ENCODE measurements around the gene MTA1.

The MTA1 gene

DNA sequence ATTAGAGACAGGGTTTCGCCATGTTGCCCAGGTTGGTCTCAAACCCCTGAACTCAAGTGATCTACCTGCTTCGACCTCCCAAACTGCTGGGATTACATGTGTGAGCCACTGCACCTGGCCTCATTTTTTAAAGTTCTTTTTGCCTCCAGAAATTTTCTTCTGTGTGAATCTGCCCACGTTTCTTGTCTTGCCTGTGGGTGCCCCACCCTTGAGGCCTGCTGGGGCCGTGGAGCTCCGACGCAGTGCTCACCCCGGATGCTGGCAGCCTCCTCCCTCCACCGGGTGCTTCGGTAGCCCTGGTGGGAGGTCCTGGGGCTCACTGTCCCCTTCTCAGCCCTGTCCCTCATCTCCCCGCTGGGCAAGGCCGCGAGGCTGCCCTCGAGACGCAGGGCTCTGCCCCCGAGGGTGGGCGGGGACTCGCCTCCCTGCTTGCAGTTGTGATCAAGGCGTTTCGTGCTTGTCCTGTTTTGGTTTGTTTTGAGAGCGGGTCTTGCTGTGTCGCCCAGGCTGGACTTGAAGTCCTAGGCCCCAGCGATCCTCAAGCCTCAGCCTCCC lies 35.5 kb downstream of the MTA1 start:
- Histone ChIP-seq H3K4me3 (ENCODE audit: low read depth in 1 of 2, low read length in 2 of 2) (no peak overlapping the region), H3K4me1 (ENCODE audit: control insufficient read depth in 1 of 2, insufficient read depth in 2 of 2, low read length in 2 of 2) (no peaks in the 10 kb centered on the region), H3K27me3 (ENCODE audit: low read depth, low read length) (no peaks in the 10 kb centered on the region), H3K9me3 (ENCODE audit: control insufficient read depth in 1 of 2, low read length in 2 of 2) (no peaks in the 10 kb centered on the region), H3K36me3 (ENCODE audit: control insufficient read depth in 1 of 2, insufficient read depth in 2 of 2, low read length in 2 of 2) (peaks cover 20 to 54% of the 10 kb centered on the region in 2 donors), H3K27ac (ENCODE audit: low read length) (no peak overlapping the region)

DNA sequence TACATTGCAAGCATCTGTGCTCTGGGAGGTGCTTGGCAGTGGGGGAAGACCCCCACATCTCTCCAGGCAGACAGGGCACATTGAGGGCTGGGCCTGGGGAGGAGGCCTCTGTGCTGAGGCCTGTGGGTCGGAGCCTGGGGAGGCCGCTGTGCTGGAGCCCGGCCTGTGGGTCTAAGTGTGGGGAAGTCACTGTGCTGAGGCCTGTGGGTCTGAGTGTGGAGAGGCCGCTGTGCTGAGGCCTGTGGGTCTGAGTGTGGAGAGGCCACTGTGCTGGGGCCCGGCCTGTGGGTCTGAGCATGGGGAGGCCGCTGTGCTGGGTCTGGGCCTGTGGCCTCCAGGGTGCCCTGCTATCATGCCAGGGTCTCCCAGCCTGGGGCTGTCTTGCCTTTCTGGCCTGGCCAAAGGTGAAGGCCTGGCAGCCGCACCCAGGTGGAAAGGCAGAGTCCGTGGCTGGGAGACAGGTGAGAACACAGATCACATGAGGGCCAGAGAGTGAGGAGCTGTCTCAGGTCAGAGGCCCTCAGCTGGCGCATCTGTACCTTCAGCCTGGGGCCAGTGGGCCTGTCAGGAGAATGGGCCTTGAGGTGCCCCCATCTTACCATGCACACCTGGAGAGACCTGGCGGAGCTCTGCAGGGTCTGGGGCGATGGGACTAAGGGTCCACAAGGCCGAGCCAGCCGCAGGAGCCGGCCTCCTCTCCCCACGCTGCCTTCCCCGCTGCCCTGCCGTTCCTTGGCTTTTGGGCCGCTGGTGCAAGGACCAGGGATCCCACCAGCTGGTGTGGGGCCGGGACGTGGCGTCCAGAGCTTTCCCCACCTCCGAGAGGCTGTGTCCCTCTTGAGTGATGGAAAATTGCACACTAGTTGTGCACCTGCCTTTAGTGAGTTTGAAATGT lies 36.4 kb downstream of the MTA1 start:
- H3K9me3 ChIP-seq (ENCODE audit: control insufficient read depth in 1 of 2, low read length in 2 of 2): no peaks in the 10 kb centered on the region
- H3K27ac ChIP-seq (ENCODE audit: low read length): no peak overlapping the region
- no peaks in the 10 kb centered on the region for H3K27me3 ChIP-seq (ENCODE audit: low read depth, low read length)
- H3K36me3 ChIP-seq (ENCODE audit: control insufficient read depth in 1 of 2, insufficient read depth in 2 of 2, low read length in 2 of 2): peaks cover 16 to 54% of the 10 kb centered on the region in 2 donors
- no peak overlapping the region for H3K4me3 ChIP-seq (ENCODE audit: low read depth in 1 of 2, low read length in 2 of 2)
- no peaks in the 10 kb centered on the region for H3K4me1 ChIP-seq (ENCODE audit: control insufficient read depth in 1 of 2, insufficient read depth in 2 of 2, low read length in 2 of 2)

- Histone ChIP-seq H3K36me3 (ENCODE audit: control insufficient read depth in 1 of 2, insufficient read depth in 2 of 2, low read length in 2 of 2) (peaks cover 13 to 58% of the 10 kb centered on the region in 2 donors), H3K27ac (ENCODE audit: low read length) (no peak overlapping the region), H3K4me1 (ENCODE audit: control insufficient read depth in 1 of 2, insufficient read depth in 2 of 2, low read length in 2 of 2) (no peaks in the 10 kb centered on the region), H3K27me3 (ENCODE audit: low read depth, low read length) (no peaks in the 10 kb centered on the region), H3K9me3 (ENCODE audit: control insufficient read depth in 1 of 2, low read length in 2 of 2) (no peaks in the 10 kb centered on the region), H3K4me3 (ENCODE audit: low read depth in 1 of 2, low read length in 2 of 2) (no peak overlapping the region)
Measured at GRCh38 chr14:105456736-105457617, 37.4 kb downstream of the MTA1 start.

- no peak overlapping the region for H3K4me3 ChIP-seq (ENCODE audit: low read depth in 1 of 2, low read length in 2 of 2)
- H3K36me3 ChIP-seq (ENCODE audit: control insufficient read depth in 1 of 2, insufficient read depth in 2 of 2, low read length in 2 of 2): peaks cover 13 to 60% of the 10 kb centered on the region in 2 donors
- H3K27me3 ChIP-seq (ENCODE audit: low read depth, low read length): no peaks in the 10 kb centered on the region
- H3K4me1 ChIP-seq (ENCODE audit: control insufficient read depth in 1 of 2, insufficient read depth in 2 of 2, low read length in 2 of 2): no peaks in the 10 kb centered on the region
- no peak overlapping the region for H3K27ac ChIP-seq (ENCODE audit: low read length)
- no peaks in the 10 kb centered on the region for H3K9me3 ChIP-seq (ENCODE audit: control insufficient read depth in 1 of 2, low read length in 2 of 2)
Measured at GRCh38 chr14:105458010-105458409, 38.4 kb downstream of the MTA1 start.

DNA sequence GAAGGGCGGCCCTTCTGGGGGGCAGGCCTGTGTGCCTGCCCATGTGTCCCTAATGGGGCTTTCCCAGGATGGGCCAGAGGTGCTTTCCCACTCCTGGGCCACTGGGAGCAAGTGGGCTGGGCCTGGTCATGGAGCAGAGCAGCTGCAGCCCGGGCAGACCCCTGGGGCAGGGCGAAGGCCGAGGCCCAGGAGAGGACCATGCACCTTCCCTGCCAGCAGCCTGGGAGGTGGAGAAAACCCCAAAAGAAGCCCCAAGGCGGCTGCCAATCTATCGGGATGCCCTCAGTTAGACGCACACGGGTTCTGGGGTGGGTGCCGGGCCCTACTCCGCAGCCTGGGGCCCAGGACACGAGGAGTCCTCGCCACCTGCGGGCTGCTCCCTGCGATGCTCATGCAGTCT lies 38.9 kb downstream of the MTA1 start:
- peaks cover 13 to 66% of the 10 kb centered on the region in 2 donors for H3K36me3 ChIP-seq (ENCODE audit: control insufficient read depth in 1 of 2, insufficient read depth in 2 of 2, low read length in 2 of 2)

GRCh38 chr14:105460116-105460515 lies 40.5 kb downstream of the MTA1 start:
- no peak overlapping the region for H3K4me3 ChIP-seq (ENCODE audit: low read depth in 1 of 2, low read length in 2 of 2)
- no peaks in the 10 kb centered on the region for H3K9me3 ChIP-seq (ENCODE audit: control insufficient read depth in 1 of 2, low read length in 2 of 2)
- H3K27me3 ChIP-seq (ENCODE audit: low read depth, low read length): no peaks in the 10 kb centered on the region
- H3K27ac ChIP-seq (ENCODE audit: low read length): no peak overlapping the region
- H3K4me1 ChIP-seq (ENCODE audit: control insufficient read depth in 1 of 2, insufficient read depth in 2 of 2, low read length in 2 of 2): no peaks in the 10 kb centered on the region
- H3K36me3 ChIP-seq (ENCODE audit: control insufficient read depth in 1 of 2, insufficient read depth in 2 of 2, low read length in 2 of 2): peaks cover 13 to 70% of the 10 kb centered on the region in 2 donors

More for the DNA sequence above, 38.9 kb downstream of the MTA1 start:
- Histone ChIP-seq H3K4me1 (ENCODE audit: control insufficient read depth in 1 of 2, insufficient read depth in 2 of 2, low read length in 2 of 2) (no peaks in the 10 kb centered on the region), H3K4me3 (ENCODE audit: low read depth in 1 of 2, low read length in 2 of 2) (no peak overlapping the region), H3K27ac (ENCODE audit: low read length) (no peak overlapping the region), H3K27me3 (ENCODE audit: low read depth, low read length) (no peaks in the 10 kb centered on the region), H3K9me3 (ENCODE audit: control insufficient read depth in 1 of 2, low read length in 2 of 2) (no peaks in the 10 kb centered on the region)

GRCh38 chr14:105460616-105461015 lies 41.0 kb downstream of the MTA1 start:
- Histone ChIP-seq H3K36me3 (ENCODE audit: control insufficient read depth in 1 of 2, insufficient read depth in 2 of 2, low read length in 2 of 2) (peaks cover 9 to 69% of the 10 kb centered on the region in 2 donors), H3K4me3 (ENCODE audit: low read depth in 1 of 2, low read length in 2 of 2) (no peak overlapping the region), H3K27ac (ENCODE audit: low read length) (no peak overlapping the region), H3K9me3 (ENCODE audit: control insufficient read depth in 1 of 2, low read length in 2 of 2) (no peaks in the 10 kb centered on the region), H3K4me1 (ENCODE audit: control insufficient read depth in 1 of 2, insufficient read depth in 2 of 2, low read length in 2 of 2) (no peaks in the 10 kb centered on the region), H3K27me3 (ENCODE audit: low read depth, low read length) (no peaks in the 10 kb centered on the region)

DNA sequence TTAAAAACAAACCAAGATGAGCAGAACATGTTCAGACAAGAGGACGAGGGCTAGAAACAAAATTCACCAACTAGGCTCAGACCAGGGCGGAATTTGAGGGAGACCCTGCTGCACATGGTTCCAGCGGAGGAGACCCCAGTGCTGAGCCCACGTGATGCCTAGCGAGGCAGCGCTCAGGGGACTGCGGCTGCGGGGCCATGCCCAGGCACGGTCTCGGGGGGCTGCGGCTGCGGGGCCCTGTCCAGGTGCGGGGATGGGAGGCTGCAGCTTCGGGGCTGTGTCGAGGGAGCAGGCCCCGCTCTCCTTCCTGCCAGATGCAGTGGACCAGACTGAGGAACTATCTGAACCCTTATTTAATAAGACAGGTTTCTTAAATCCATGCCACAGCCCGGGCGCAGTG lies 42.3 kb downstream of the MTA1 start:
- Histone ChIP-seq H3K27me3 (ENCODE audit: low read depth, low read length) (no peaks in the 10 kb centered on the region), H3K4me1 (ENCODE audit: control insufficient read depth in 1 of 2, insufficient read depth in 2 of 2, low read length in 2 of 2) (no peaks in the 10 kb centered on the region), H3K36me3 (ENCODE audit: control insufficient read depth in 1 of 2, insufficient read depth in 2 of 2, low read length in 2 of 2) (peaks cover 4 to 68% of the 10 kb centered on the region in 2 donors), H3K9me3 (ENCODE audit: control insufficient read depth in 1 of 2, low read length in 2 of 2) (no peaks in the 10 kb centered on the region), H3K27ac (ENCODE audit: low read length) (no peak overlapping the region), H3K4me3 (ENCODE audit: low read depth in 1 of 2, low read length in 2 of 2) (no peak overlapping the region)

DNA sequence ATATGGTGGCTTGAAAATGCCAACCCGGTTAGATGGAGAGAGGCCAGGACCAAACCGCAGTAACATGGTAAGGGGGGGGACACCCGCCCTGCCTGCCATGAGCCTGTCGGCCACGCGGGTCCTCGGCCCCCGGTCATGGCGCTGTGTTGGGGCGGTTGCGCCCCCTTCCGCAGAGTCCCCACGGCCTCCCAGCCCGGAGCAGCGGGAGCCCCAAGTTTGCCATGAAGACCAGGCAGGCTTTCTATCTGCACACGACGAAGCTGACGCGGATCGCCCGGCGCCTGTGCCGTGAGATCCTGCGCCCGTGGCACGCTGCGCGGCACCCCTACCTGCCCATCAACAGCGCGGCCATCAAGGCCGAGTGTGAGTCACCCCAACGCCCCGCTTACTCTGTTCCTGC lies 44.9 kb downstream of the MTA1 start:
- Histone ChIP-seq H3K36me3 (ENCODE audit: control insufficient read depth in 1 of 2, insufficient read depth in 2 of 2, low read length in 2 of 2) (peaks cover 0 to 69% of the 10 kb centered on the region in 2 donors), H3K27ac (ENCODE audit: low read length) (no peak overlapping the region), H3K9me3 (ENCODE audit: control insufficient read depth in 1 of 2, low read length in 2 of 2) (no peaks in the 10 kb centered on the region), H3K27me3 (ENCODE audit: low read depth, low read length) (no peaks in the 10 kb centered on the region), H3K4me1 (ENCODE audit: control insufficient read depth in 1 of 2, insufficient read depth in 2 of 2, low read length in 2 of 2) (peaks cover 0 to 15% of the 10 kb centered on the region in 2 donors), H3K4me3 (ENCODE audit: low read depth in 1 of 2, low read length in 2 of 2) (no peak overlapping the region)

- H3K27me3 ChIP-seq (ENCODE audit: low read depth, low read length): no peaks in the 10 kb centered on the region
- no peak overlapping the region for H3K27ac ChIP-seq (ENCODE audit: low read length)
- peaks cover 0 to 15% of the 10 kb centered on the region in 2 donors for H3K4me1 ChIP-seq (ENCODE audit: control insufficient read depth in 1 of 2, insufficient read depth in 2 of 2, low read length in 2 of 2)
- no peak overlapping the region for H3K4me3 ChIP-seq (ENCODE audit: low read depth in 1 of 2, low read length in 2 of 2)
- H3K36me3 ChIP-seq (ENCODE audit: control insufficient read depth in 1 of 2, insufficient read depth in 2 of 2, low read length in 2 of 2): peaks cover 0 to 71% of the 10 kb centered on the region in 2 donors
- H3K9me3 ChIP-seq (ENCODE audit: control insufficient read depth in 1 of 2, low read length in 2 of 2): no peaks in the 10 kb centered on the region
Measured at GRCh38 chr14:105465209-105466031, 45.8 kb downstream of the MTA1 start.

Measured in muscle layer of duodenum (tissue), 2 donors.